Germinal center (tissue), 1 donor: ENCODE results near the gene PRRG1.
"Not testable (repeated sequence)": the region's sequence is repeated elsewhere in the genome, so short reads cannot be mapped to it uniquely, and the experiment has no call there.

ENCODE experiments used
- DNase-seq: peaks from one replicate; pipeline ENCODE4 v3.0.0; 2012; ENCODE audit warnings: mixed read lengths, low spot score

PRRG1 gene

GRCh38 chrX:37472836-37473235 lies 123.7 kb downstream of the PRRG1 start:
- DNase-seq: no peak

GRCh38 chrX:37474478-37474877 lies 125.3 kb downstream of the PRRG1 start:
- no peak for DNase-seq

- DNase-seq: no peak
Observed at GRCh38 chrX:37476571-37477170, 127.5 kb downstream of the PRRG1 start.

GRCh38 chrX:37484335-37484734 lies 135.2 kb downstream of the PRRG1 start:
- not testable (repeated sequence) for DNase-seq

- no peak for DNase-seq
Observed at GRCh38 chrX:37485429-37485828, 136.3 kb downstream of the PRRG1 start.

GRCh38 chrX:37487271-37487670 lies 138.1 kb downstream of the PRRG1 start:
- DNase-seq: no peak

- DNase-seq: no peak
Observed at GRCh38 chrX:37488323-37488722, 139.2 kb downstream of the PRRG1 start.

DNA sequence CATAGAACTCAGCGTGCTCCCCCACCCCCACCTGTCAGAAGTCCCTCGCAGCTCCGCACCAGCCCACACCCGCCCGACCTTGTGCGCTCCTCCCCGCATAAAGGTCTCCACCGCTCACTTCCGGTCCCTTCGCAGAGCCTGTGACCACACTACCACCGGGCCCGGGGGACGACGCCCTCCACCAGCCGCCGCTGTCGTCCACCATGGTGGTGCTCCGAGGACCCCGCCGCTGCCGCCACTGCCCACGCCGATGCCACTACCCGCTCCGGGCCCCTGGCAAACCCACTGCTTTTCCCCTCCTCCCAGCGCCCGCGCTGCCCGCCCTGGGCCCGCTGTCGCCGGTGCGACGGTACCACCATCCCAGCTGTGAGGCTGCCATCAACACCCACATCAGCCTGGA lies 142.5 kb downstream of the PRRG1 start:
- no peak for DNase-seq

DNA sequence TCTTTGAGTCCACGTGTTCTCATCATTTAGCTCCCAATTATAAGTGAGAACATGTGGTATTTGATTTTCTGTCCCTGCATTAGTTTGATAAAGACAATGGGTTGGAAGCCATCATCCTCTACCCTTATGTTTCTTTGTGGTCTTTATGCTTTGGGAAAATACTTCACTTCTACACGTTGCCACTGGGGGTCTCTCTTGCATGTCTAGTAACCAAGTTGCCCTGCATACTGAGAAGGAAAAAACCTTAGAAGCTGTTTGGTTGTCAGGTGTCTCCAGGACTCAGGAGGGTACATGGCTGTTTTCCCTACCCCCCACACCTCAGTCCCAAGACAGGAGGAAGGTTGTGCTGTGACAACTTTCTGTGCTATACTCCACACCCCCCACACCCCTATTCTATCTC lies 146.6 kb downstream of the PRRG1 start:
- DNase-seq: not testable (repeated sequence)

- not testable (repeated sequence) for DNase-seq
Observed at GRCh38 chrX:37497126-37497525, 148.0 kb downstream of the PRRG1 start.

- DNase-seq: not testable (repeated sequence)
Observed at GRCh38 chrX:37498323-37498722, 149.2 kb downstream of the PRRG1 start.

DNA sequence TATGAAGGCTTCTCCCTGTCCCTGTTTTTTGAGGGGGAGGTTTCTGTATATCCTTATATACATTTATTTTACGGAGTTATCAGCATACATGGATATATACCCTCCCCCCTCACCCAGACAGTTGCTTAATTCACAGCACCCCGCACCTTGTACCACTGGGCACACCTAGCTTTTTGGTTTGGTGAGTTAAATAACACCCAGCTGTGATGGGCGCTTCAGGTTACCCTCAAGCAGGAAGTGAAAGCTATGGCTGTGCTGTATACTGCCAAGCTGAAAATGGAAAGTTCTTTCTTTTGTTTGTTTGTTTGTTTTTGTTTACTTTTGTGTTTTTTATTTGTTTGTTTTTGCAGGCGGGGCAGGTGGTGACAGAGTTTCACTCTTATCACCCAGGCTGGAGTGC lies 150.5 kb downstream of the PRRG1 start:
- DNase-seq: not testable (repeated sequence)

- DNase-seq: no peak
Observed at GRCh38 chrX:37504991-37505390, 155.8 kb downstream of the PRRG1 start.
